Adrenal gland (tissue), 5 donors: Measurements from ENCODE around the gene BCAS3.

ENCODE experiments used
- POLR2A ChIP-seq, 2 donors: fragments of 450-650 bp; IDR thresholded peaks; one replicate each; pipeline ENCODE4 v1.6.1; 2017; ENCODE audit warnings: antibody characterized with exemption in 2 of 2, mild to moderate bottlenecking in 2 of 2, moderate library complexity in 1 of 2
- TF ChIP-seq, protein P1 (sequence below), 6 experiments: fragments of 450-650 bp in 4 of 6; fragments of 200-600 bp in 2 of 6; sonication (generic) in 1 of 6; IDR thresholded peaks; 1 replicate in 5 of 6; 2 replicates in 1 of 6; pipeline versions ENCODE4 v1.5.1 to v1.8.0; 2016 to 2021; ENCODE audit warnings: antibody characterized with exemption in 6 of 6, mild to moderate bottlenecking in 2 of 6, moderate library complexity in 1 of 6
- donor health status: DM: no; HTN: no; CAD: no.

DNA sequence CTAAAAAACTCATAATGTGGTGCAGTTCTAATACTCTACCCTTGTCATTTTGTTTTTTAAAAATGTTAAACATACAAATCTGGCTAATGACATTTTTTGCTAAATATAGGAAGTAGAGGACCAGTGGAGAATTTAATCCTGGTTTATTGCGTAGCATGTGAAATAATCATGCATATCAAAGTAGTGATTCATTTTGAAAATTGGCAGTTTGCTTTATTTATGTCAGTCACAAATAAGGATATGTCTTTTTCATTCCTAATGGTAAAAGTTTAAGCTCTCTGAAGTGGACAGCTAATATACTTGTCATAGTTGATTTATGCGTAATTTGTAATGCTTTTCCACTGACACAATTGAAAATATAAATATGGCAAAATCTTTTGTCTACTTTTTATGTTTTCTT is 224.2 kb downstream of the BCAS3 start:
- TF ChIP-seq, protein P1, sequence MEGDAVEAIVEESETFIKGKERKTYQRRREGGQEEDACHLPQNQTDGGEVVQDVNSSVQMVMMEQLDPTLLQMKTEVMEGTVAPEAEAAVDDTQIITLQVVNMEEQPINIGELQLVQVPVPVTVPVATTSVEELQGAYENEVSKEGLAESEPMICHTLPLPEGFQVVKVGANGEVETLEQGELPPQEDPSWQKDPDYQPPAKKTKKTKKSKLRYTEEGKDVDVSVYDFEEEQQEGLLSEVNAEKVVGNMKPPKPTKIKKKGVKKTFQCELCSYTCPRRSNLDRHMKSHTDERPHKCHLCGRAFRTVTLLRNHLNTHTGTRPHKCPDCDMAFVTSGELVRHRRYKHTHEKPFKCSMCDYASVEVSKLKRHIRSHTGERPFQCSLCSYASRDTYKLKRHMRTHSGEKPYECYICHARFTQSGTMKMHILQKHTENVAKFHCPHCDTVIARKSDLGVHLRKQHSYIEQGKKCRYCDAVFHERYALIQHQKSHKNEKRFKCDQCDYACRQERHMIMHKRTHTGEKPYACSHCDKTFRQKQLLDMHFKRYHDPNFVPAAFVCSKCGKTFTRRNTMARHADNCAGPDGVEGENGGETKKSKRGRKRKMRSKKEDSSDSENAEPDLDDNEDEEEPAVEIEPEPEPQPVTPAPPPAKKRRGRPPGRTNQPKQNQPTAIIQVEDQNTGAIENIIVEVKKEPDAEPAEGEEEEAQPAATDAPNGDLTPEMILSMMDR (IDR thresholded peaks at IDR 0.05): no peak
- no peak for TF ChIP-seq POLR2A (IDR thresholded peaks at IDR 0.05)
